Neural cell (in vitro differentiated cells): Measurements from ENCODE around the gene UGT3A1. TPM values are rescaled to one million over a fixed set of nuclear protein-coding genes. Genes with fewer than 3 reads are reported as not detected.

ENCODE experiments used
- H2AFZ ChIP-seq: fragments of 200-600, 300-800 bp; sonication (generic), shearing (Covaris generic); 2 replicates; pipeline ENCODE4 v1.6.0; 2014; ENCODE audit warnings: low read depth, mild to moderate bottlenecking, antibody characterized with exemption, low read length, moderate library complexity
- H3F3A ChIP-seq: fragments of 200-600 bp; shearing (Covaris generic); 2 replicates; pipeline ENCODE4 v1.6.1; 2016; ENCODE audit warnings: mild to moderate bottlenecking, moderate library complexity, mixed read lengths, antibody characterized with exemption, low read length; ENCODE audit not compliant: insufficient read depth, poor library complexity, severe bottlenecking
- H3K27ac ChIP-seq: fragments of 200-600, 300-800 bp; sonication (generic), shearing (Covaris generic); 2 replicates; pipeline ENCODE4 v1.5.1; 2014; ENCODE audit warnings: mild to moderate bottlenecking, low read length, moderate library complexity
- H3K27me3 ChIP-seq: fragments of 300-800, 200-600 bp; sonication (generic), shearing (Covaris generic); 2 replicates; pipeline ENCODE4 v1.6.0; 2014; ENCODE audit warnings: mild to moderate bottlenecking, low read depth, low read length, moderate library complexity; ENCODE audit not compliant: insufficient read depth
- H3K36me3 ChIP-seq: fragments of 300-800, 200-600 bp; sonication (generic), shearing (Covaris generic); 2 replicates; pipeline ENCODE4 v1.5.1; 2014; ENCODE audit warnings: mild to moderate bottlenecking, antibody characterized with exemption, low read length, moderate library complexity; ENCODE audit not compliant: insufficient read depth
- H3K4me2 ChIP-seq: fragments of 300-800, 200-600 bp; sonication (generic), shearing (Covaris generic); 2 replicates; pipeline ENCODE4 v1.6.0; 2014; ENCODE audit warnings: mild to moderate bottlenecking, low read length
- H3K4me3 ChIP-seq: fragments of 300-800, 200-600 bp; sonication (generic), shearing (Covaris generic); 2 replicates; pipeline ENCODE4 v1.5.1; 2014; ENCODE audit warnings: mild to moderate bottlenecking, low read length, moderate library complexity
- H3K79me2 ChIP-seq: fragments of 200-600 bp; shearing (Covaris generic); replicated peaks from 2 replicates; pipeline ENCODE4 v1.6.0; 2014; ENCODE audit warnings: mild to moderate bottlenecking, low read length, moderate library complexity; ENCODE audit not compliant: insufficient read depth
- H3K9ac ChIP-seq: fragments of 300-800, 200-600 bp; sonication (generic), shearing (Covaris generic); 2 replicates; pipeline ENCODE4 v1.6.1; 2016; ENCODE audit warnings: mild to moderate bottlenecking, low read length, mixed read lengths
- H3K9me2 ChIP-seq: fragments of 200-600 bp; shearing (Covaris generic); 2 replicates; pipeline ENCODE4 v1.6.1; 2016; ENCODE audit warnings: mild to moderate bottlenecking, low read length, mixed read lengths; ENCODE audit not compliant: insufficient read depth
- H3K9me3 ChIP-seq: fragments of 200-600, 300-800 bp; sonication (generic), shearing (Covaris generic); 2 replicates; pipeline ENCODE4 v1.6.1; 2016; ENCODE audit warnings: mild to moderate bottlenecking, mixed run types, low read length, moderate library complexity, mixed read lengths
- H4K20me1 ChIP-seq: fragments of 200-600 bp; shearing (Covaris generic); 2 replicates; pipeline ENCODE4 v1.6.1; 2016; ENCODE audit warnings: mild to moderate bottlenecking, mixed run types; ENCODE audit not compliant: insufficient read depth
- CTCF ChIP-seq: fragments of 450-650 bp; IDR thresholded peaks from 2 replicates; pipeline ENCODE4 v1.5.1; 2014; ENCODE audit warnings: antibody characterized with exemption, mild to moderate bottlenecking, moderate library complexity; ENCODE audit not compliant: poor library complexity, severe bottlenecking
- EP300 ChIP-seq: fragments of 450-650 bp; conservative IDR thresholded peaks from 2 replicates; pipeline ENCODE4 v1.6.1; 2014; ENCODE audit warnings: antibody characterized with exemption, mild to moderate bottlenecking, moderate library complexity; ENCODE audit not compliant: poor library complexity, severe bottlenecking
- EZH2 ChIP-seq: fragments of 200-600, 300-800 bp; shearing (Covaris generic), sonication (generic); IDR thresholded peaks from 2 replicates; pipeline ENCODE4 v1.6.1; 2014; ENCODE audit warnings: antibody characterized with exemption, low read length, borderline replicate concordance, mild to moderate bottlenecking; ENCODE audit not compliant: insufficient read depth, poor library complexity, severe bottlenecking
- MXI1 ChIP-seq: fragments of 450-650 bp; conservative IDR thresholded peaks from 2 replicates; pipeline ENCODE4 v1.6.1; 2014; ENCODE audit warnings: antibody characterized with exemption, mild to moderate bottlenecking; ENCODE audit not compliant: poor library complexity, severe bottlenecking
- POLR2AphosphoS5 ChIP-seq: IDR thresholded peaks from 2 replicates; pipeline ENCODE4 v1.6.1; 2012
- RAD21 ChIP-seq: fragments of 450-650 bp; conservative IDR thresholded peaks from 2 replicates; pipeline ENCODE4 v1.6.1; 2014; ENCODE audit warnings: antibody characterized with exemption, mild to moderate bottlenecking, moderate library complexity
- SMC3 ChIP-seq: fragments of 450-650 bp; conservative IDR thresholded peaks from 2 replicates; pipeline ENCODE4 v1.6.1; 2014; ENCODE audit warnings: antibody characterized with exemption, mild to moderate bottlenecking, moderate library complexity; ENCODE audit not compliant: poor library complexity
- TAF1 ChIP-seq: IDR thresholded peaks from 2 replicates; pipeline ENCODE4 v1.6.1; 2012; ENCODE audit warnings: low read depth
- polyA plus RNA-seq: library from polyadenylated mRNA; depleted of rRNA; stranded (reverse); fragments of >200 nt; gene quantifications from 2 replicates; pipeline ENCODE4 v1.2.3, GENCODE V29; 2014
- TF ChIP-seq, protein P1 (sequence below): IDR thresholded peaks from 2 replicates; pipeline ENCODE4 v1.6.1; 2012; ENCODE audit warnings: borderline replicate concordance

The UGT3A1 gene
- polyA plus RNA-seq, 1 donor from 2014 or later, result not detected

DNA sequence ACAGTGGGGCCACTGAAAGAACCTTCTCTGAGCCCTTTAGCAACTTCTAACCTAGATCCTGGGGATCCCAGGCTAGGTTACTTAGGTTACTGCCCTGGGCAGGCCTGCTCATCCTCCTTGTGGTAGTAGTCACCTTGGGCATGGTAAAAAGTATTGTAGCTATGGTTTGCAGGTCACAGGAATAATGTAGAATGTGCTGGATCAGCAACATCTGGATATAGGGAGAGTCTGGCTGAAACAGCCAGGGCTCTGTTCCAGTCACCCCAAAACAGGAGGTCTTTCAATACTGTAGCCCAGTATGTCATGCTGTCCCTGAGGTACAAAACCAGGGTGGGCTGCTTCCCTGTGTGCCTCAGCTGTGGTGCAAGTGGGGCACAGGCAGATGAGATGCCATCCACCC is 41.9 kb upstream of the UGT3A1 start:
- Histone ChIP-seq H3K27me3 (no peaks in the 10 kb centered on the region), H3K27ac (no peak overlapping the region), H3F3A (no peaks in the 10 kb centered on the region), H3K9ac (no peak overlapping the region), H3K4me2 (no peak overlapping the region), H3K79me2 (no peaks in the 10 kb centered on the region), H3K36me3 (no peaks in the 10 kb centered on the region), H3K9me3 (no peaks in the 10 kb centered on the region), H2AFZ (no peak overlapping the region), H3K4me3 (no peak overlapping the region), H3K9me2 (no peaks in the 10 kb centered on the region), H4K20me1 (no peaks in the 10 kb centered on the region)
- TF ChIP-seq MXI1, result no peak
- no peak for TF ChIP-seq CTCF
- no peak for TF ChIP-seq POLR2AphosphoS5
- TF ChIP-seq EZH2, result no peak
- TF ChIP-seq SMC3, result no peak
- TF ChIP-seq, protein P1, sequence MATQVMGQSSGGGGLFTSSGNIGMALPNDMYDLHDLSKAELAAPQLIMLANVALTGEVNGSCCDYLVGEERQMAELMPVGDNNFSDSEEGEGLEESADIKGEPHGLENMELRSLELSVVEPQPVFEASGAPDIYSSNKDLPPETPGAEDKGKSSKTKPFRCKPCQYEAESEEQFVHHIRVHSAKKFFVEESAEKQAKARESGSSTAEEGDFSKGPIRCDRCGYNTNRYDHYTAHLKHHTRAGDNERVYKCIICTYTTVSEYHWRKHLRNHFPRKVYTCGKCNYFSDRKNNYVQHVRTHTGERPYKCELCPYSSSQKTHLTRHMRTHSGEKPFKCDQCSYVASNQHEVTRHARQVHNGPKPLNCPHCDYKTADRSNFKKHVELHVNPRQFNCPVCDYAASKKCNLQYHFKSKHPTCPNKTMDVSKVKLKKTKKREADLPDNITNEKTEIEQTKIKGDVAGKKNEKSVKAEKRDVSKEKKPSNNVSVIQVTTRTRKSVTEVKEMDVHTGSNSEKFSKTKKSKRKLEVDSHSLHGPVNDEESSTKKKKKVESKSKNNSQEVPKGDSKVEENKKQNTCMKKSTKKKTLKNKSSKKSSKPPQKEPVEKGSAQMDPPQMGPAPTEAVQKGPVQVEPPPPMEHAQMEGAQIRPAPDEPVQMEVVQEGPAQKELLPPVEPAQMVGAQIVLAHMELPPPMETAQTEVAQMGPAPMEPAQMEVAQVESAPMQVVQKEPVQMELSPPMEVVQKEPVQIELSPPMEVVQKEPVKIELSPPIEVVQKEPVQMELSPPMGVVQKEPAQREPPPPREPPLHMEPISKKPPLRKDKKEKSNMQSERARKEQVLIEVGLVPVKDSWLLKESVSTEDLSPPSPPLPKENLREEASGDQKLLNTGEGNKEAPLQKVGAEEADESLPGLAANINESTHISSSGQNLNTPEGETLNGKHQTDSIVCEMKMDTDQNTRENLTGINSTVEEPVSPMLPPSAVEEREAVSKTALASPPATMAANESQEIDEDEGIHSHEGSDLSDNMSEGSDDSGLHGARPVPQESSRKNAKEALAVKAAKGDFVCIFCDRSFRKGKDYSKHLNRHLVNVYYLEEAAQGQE, result no peak
- no peak for TF ChIP-seq RAD21
- no peak for TF ChIP-seq EP300
- TF ChIP-seq TAF1, result no peak

DNA sequence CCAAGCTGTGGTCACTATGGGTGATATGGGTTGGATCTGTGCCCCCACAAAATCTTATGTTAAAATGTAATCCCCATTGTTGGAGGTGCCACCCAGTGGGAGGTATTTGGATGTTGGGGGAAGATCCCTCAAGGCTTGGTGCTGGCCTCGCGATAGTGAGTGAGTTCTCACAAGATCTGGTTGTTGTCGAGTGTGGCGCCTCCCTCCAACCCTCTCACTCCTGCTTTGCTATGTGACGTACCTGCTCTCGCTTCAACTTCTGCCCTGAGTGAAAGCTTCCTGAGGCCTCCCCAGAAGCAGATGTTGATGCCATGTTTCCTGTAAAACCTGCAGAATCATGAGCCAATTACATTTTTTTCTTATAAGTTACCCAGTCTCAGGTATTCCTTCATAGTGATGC is 40.0 kb upstream of the UGT3A1 start:
- Histone ChIP-seq H3K4me2 (no peak overlapping the region), H3K9me2 (no peaks in the 10 kb centered on the region), H2AFZ (no peak overlapping the region), H3F3A (no peaks in the 10 kb centered on the region), H3K27ac (no peak overlapping the region), H3K79me2 (no peaks in the 10 kb centered on the region), H4K20me1 (no peaks in the 10 kb centered on the region), H3K27me3 (no peaks in the 10 kb centered on the region), H3K9me3 (no peaks in the 10 kb centered on the region), H3K9ac (no peak overlapping the region), H3K4me3 (no peak overlapping the region), H3K36me3 (no peaks in the 10 kb centered on the region)
- TF ChIP-seq, protein P1, result no peak
- TF ChIP-seq POLR2AphosphoS5 (no peak), CTCF (no peak), EZH2 (no peak), RAD21 (no peak), EP300 (no peak), MXI1 (no peak), TAF1 (no peak), SMC3 (no peak)
